Activated naive CD4-positive, alpha-beta T cell treated with anti-CD3 and anti-CD28 coated beads for 36 hours (primary cell): ENCODE data around the gene ATP5IF1. TPM values are rescaled to one million over a fixed set of nuclear protein-coding genes. Genes with fewer than 3 reads are reported as not detected.
A peak's percentile ranks its signal among the peaks of the same experiment; 100 is the strongest.

Source experiments
- CTCF ChIA-PET: fragments of 350-600 bp; sonication (Branson Sonifier 250); formaldehyde crosslinking; loops from one replicate; lab custom pipeline; 2021; ENCODE audit warnings: antibody characterized with exemption; lab: Charles Lee
- DNase-seq: peaks from one replicate; pipeline ENCODE4 v3.0.0-alpha.2; 2020
- H3K27ac Mint-ChIP-seq: one replicate; pipeline ENCODE4 v1.8.0; 2021; ENCODE audit warnings: mild to moderate bottlenecking, mixed read lengths
- H3K27me3 Mint-ChIP-seq: one replicate; pipeline ENCODE4 v1.8.0; 2021; ENCODE audit warnings: low read depth, mixed read lengths
- H3K36me3 Mint-ChIP-seq: one replicate; pipeline ENCODE4 v1.8.0; 2021; ENCODE audit warnings: low read depth, mixed read lengths
- H3K4me1 Mint-ChIP-seq: one replicate; pipeline ENCODE4 v1.8.0; 2021; ENCODE audit warnings: low read depth, mixed read lengths
- H3K4me3 Mint-ChIP-seq: one replicate; pipeline ENCODE4 v1.8.0; 2021; ENCODE audit warnings: mild to moderate bottlenecking, moderate library complexity, mixed read lengths
- H3K9me3 Mint-ChIP-seq: one replicate; pipeline ENCODE4 v1.8.0; 2021; ENCODE audit warnings: mixed read lengths
- intact Hi-C: fragments of 100-400 bp; cut with micrococcal nuclease; formaldehyde crosslinking; loops from one replicate; pipeline ENCODE4 v1.15.1; 2023
- total RNA-seq, 2 experiments: library from RNA; stranded (reverse); gene quantifications; one replicate each; pipeline ENCODE4 v1.2.3, GENCODE V29; 2021

Gene ATP5IF1
- total RNA-seq, 2 experiments from 2014 or later, result 182 to 185 TPM

GRCh38 chr1:28257736-28258135, 21.8 kb downstream of the ATP5IF1 start:
- Mint-ChIP-seq H3K9me3 (no peaks in the 10 kb centered on the region), H3K27ac (peak overlapping the region; percentile 94), H3K36me3 (peaks cover 10% of the 10 kb centered on the region), H3K27me3 (no peaks in the 10 kb centered on the region), H3K4me3 (peak overlapping the region; percentile 31), H3K4me1 (peaks cover 41% of the 10 kb centered on the region)
- CTCF ChIA-PET, result interaction anchor here (0.6 to 5.1 kb wide), 4 partner anchors 9 to 295 kb away, joined by 3 to 50 read pairs (median 4); partner anchors contain the start of gene TRNAU1AP
- DNase-seq, result no peak
- intact Hi-C loops, result loop anchor here (5.0 kb wide), 1 partner anchor 485 kb away; the partner anchor contains the start of gene STX12

GRCh38 chr1:28258628-28259251, 22.8 kb downstream of the ATP5IF1 start:
- Mint-ChIP-seq H3K27me3 (no peaks in the 10 kb centered on the region), H3K9me3 (no peaks in the 10 kb centered on the region), H3K4me1 (peaks cover 45% of the 10 kb centered on the region), H3K4me3 (peak overlapping the region; percentile 68), H3K36me3 (peaks cover 13% of the 10 kb centered on the region), H3K27ac (peak overlapping the region; percentile 94)
- peak; percentile 62 for DNase-seq
- intact Hi-C loops, result loop anchor here (1.0 to 5.0 kb wide), 6 partner anchors 9 to 486 kb away; partner anchors contain the start of genes DNAJC8, MED18 and STX12
- CTCF ChIA-PET, result interaction anchor here (0.6 to 5.1 kb wide), 5 partner anchors 10 to 489 kb away, joined by 3 to 50 read pairs (median 4); partner anchors contain the start of gene TRNAU1AP

GRCh38 chr1:28259252-28259933, 23.5 kb downstream of the ATP5IF1 start, which contains the start of gene SESN2:
Gene SESN2, plus strand, starts transcription at chr1:28259518. Its CDS starts 330 bp downstream, at chr1:28259848.
- Mint-ChIP-seq H3K36me3 (peaks cover 13% of the 10 kb centered on the region), H3K27me3 (no peaks in the 10 kb centered on the region), H3K4me1 (peaks cover 45% of the 10 kb centered on the region), H3K27ac (peak within 1 kb of the TSS; percentile 94), H3K4me3 (peak within 1 kb of the TSS; percentile 68), H3K9me3 (no peaks in the 10 kb centered on the region)
- intact Hi-C loops, result loop anchor here (1.0 to 5.0 kb wide), 6 partner anchors 10 to 487 kb away; partner anchors contain the start of genes DNAJC8, MED18 and STX12
- DNase-seq, result peak; percentile 100
- CTCF ChIA-PET, result interaction anchor here (5.1 kb wide), 1 partner anchor 11 kb away, joined by 50 read pairs; no protein-coding TSS in a partner anchor

- Mint-ChIP-seq H3K4me1 (peaks cover 46% of the 10 kb centered on the region), H3K4me3 (peak overlapping the region; percentile 68), H3K27me3 (no peaks in the 10 kb centered on the region), H3K36me3 (peaks cover 13% of the 10 kb centered on the region), H3K9me3 (no peaks in the 10 kb centered on the region), H3K27ac (peak overlapping the region; percentile 34)
- CTCF ChIA-PET, result interaction anchor here (0.5 to 5.1 kb wide), 2 partner anchors 12 to 172 kb away, joined by 3 to 50 read pairs; no protein-coding TSS in a partner anchor
- DNase-seq, result peak; percentile 46
- intact Hi-C loops, result loop anchor here (1.0 to 5.0 kb wide), 6 partner anchors 11 to 488 kb away; partner anchors contain the start of genes DNAJC8, MED18 and STX12
These were observed 24.2 kb downstream of the ATP5IF1 start for GRCh38 chr1:28259934-28260802.

GRCh38 chr1:28260803-28261174, 24.9 kb downstream of the ATP5IF1 start:
- H3K9me3 Mint-ChIP-seq, result no peaks in the 10 kb centered on the region
- CTCF ChIA-PET, result interaction anchor here (0.5 to 5.1 kb wide), 2 partner anchors 12 to 173 kb away, joined by 3 to 50 read pairs; no protein-coding TSS in a partner anchor
- peak overlapping the region; percentile 68 for H3K4me3 Mint-ChIP-seq
- H3K4me1 Mint-ChIP-seq, result peaks cover 44% of the 10 kb centered on the region
- H3K36me3 Mint-ChIP-seq, result peaks cover 13% of the 10 kb centered on the region
- intact Hi-C loops, result no loop called here
- DNase-seq, result no peak
- no peaks in the 10 kb centered on the region for H3K27me3 Mint-ChIP-seq
- H3K27ac Mint-ChIP-seq, result peak overlapping the region; percentile 34

DNA sequence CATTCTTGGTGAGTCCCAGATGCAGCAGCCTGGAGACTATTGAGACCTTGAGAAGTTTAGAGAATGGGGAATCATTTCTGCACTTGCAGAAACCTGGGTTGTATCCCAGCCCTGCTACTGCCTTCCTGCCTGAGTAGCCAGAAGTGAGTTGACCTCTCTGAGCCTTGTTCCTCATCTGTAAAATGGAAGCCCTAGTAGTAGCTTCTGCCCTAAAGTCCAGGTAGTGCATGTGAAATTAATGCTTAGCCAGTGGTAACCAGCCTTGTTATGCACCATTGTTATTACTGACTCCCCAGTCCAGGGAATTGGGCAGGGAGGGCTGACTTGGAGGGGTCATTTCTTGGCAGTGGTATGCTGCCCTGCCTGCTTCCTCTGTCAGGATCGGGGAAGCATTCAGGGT, 29.0 kb downstream of the ATP5IF1 start:
- Mint-ChIP-seq H3K36me3 (peaks cover 20% of the 10 kb centered on the region), H3K27ac (no peak overlapping the region), H3K27me3 (no peaks in the 10 kb centered on the region), H3K4me1 (peaks cover 25% of the 10 kb centered on the region), H3K9me3 (no peaks in the 10 kb centered on the region), H3K4me3 (no peak overlapping the region)
- intact Hi-C loops, result no loop called here
- CTCF ChIA-PET, result interaction anchor here (0.9 to 4.6 kb wide), 2 partner anchors 16 to 103 kb away, joined by 3 to 21 read pairs; no protein-coding TSS in a partner anchor
- DNase-seq, result no peak

DNA sequence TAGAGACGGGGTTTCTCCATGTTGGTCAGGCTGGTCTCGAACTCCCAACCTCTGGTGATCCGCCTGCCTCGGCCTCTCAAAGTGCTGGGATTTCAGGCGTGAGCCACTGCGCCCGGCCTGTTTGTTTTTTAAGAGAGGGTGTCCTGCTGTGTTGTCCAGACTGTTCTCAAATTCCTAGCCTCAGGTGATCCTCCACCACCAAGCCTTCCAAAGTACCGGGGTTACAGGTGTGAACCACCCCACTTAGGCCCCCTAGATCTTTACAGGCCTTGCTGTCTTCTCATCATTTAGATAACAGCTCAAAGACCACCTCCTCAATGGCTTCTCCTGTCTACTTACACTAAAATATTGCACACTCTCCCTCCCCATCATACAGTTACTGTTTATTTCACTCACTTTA, 29.7 kb downstream of the ATP5IF1 start:
- Mint-ChIP-seq H3K27ac (no peak overlapping the region), H3K9me3 (no peaks in the 10 kb centered on the region), H3K4me3 (no peak overlapping the region), H3K4me1 (peaks cover 25% of the 10 kb centered on the region), H3K36me3 (peaks cover 22% of the 10 kb centered on the region), H3K27me3 (no peaks in the 10 kb centered on the region)
- CTCF ChIA-PET, result interaction anchor here (4.6 kb wide), 1 partner anchor 17 kb away, joined by 21 read pairs; no protein-coding TSS in a partner anchor
- intact Hi-C loops, result no loop called here
- no peak for DNase-seq

DNA sequence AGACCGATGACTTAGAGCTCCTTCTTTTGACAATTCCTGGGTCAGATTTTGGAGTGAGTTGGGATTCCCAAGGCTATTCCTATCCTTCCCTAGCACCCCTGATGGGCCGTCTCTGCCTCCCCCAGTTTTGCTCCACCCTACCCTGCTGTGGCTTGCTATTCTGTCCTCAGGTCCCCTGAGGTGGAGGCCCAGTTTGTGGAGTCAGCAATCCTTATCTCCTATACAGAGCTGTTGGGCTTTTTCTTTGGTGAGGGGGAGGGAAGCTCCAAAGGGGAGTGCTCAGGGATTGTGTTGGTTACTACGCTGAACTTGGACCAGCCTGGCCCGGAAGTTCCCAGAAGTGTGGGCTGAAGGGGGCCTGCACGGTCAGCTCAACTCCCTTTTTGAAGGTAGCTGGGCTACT, 31.0 kb downstream of the ATP5IF1 start:
- DNase-seq, result no peak
- Mint-ChIP-seq H3K9me3 (no peaks in the 10 kb centered on the region), H3K36me3 (peaks cover 18% of the 10 kb centered on the region), H3K4me3 (no peak overlapping the region), H3K27me3 (no peaks in the 10 kb centered on the region), H3K4me1 (peaks cover 16% of the 10 kb centered on the region), H3K27ac (no peak overlapping the region)
- intact Hi-C loops, result no loop called here
- CTCF ChIA-PET, result interaction anchor here (0.9 to 4.6 kb wide), 2 partner anchors 18 to 93 kb away, joined by 3 to 21 read pairs; no protein-coding TSS in a partner anchor

DNA sequence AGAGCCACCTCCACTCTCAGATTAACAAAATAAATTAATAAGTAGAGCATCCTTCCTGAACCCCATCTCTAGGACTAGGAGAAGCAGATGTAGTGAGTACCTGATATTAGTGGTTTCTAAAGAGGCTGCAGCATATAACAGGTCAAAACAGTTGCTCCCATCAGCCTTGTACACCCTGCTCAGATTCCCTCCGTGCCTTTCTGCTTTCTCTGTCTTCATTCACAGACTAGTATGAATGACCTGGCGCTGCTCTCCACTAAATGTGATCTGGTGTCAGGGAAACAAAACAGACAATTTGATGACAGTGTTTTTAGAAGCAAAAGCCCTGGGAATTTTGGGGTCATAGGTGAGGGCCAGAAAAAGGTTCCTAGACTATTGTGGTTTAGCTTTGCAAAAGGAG, 31.7 kb downstream of the ATP5IF1 start:
- Mint-ChIP-seq H3K9me3 (no peaks in the 10 kb centered on the region), H3K4me3 (no peak overlapping the region), H3K4me1 (peaks cover 14% of the 10 kb centered on the region), H3K36me3 (peaks cover 18% of the 10 kb centered on the region), H3K27me3 (no peaks in the 10 kb centered on the region), H3K27ac (no peak overlapping the region)
- no peak for DNase-seq
- intact Hi-C loops, result no loop called here
- CTCF ChIA-PET, result interaction anchor here (0.9 to 4.6 kb wide), 2 partner anchors 19 to 92 kb away, joined by 3 to 21 read pairs; no protein-coding TSS in a partner anchor

DNA sequence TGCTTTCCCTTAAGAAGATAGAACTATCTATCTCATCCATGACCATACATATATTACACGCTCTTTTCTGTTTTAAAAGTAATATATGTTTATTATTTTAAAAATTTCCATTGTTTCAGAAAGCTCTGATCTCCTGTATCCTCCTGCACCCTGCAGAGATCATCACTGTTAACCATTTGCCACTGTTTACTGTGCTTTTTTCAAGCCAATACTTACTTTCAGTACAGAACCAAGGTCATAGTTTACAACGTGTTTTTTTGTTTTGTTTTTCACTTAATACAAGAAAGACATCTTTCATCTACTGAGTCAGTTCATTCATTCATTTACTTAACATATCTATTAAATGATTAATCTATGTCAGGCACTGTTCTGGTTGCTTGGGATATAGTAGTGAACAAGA, 33.6 kb downstream of the ATP5IF1 start:
- CTCF ChIA-PET, result interaction anchor here (0.7 kb wide), 1 partner anchor 1949 kb away, joined by 3 read pairs; no protein-coding TSS in a partner anchor
- Mint-ChIP-seq H3K4me3 (no peak overlapping the region), H3K27ac (no peak overlapping the region), H3K9me3 (no peaks in the 10 kb centered on the region), H3K36me3 (peaks cover 28% of the 10 kb centered on the region), H3K27me3 (no peaks in the 10 kb centered on the region), H3K4me1 (peaks cover 9% of the 10 kb centered on the region)
- DNase-seq, result no peak
- intact Hi-C loops, result no loop called here

GRCh38 chr1:28272215-28272852, 36.4 kb downstream of the ATP5IF1 start:
- CTCF ChIA-PET, result interaction anchor here (0.6 kb wide), 1 partner anchor 363 kb away, joined by 6 read pairs; no protein-coding TSS in a partner anchor
- Mint-ChIP-seq H3K4me3 (no peak overlapping the region), H3K9me3 (no peaks in the 10 kb centered on the region), H3K4me1 (peaks cover 4% of the 10 kb centered on the region), H3K27ac (no peak overlapping the region), H3K27me3 (no peaks in the 10 kb centered on the region), H3K36me3 (peaks cover 35% of the 10 kb centered on the region)
- intact Hi-C loops, result no loop called here
- DNase-seq, result no peak
